Liver (tissue), 9 donors: ENCODE data around the gene SUMF2. TPM values are rescaled to one million over a fixed set of nuclear protein-coding genes. Genes with fewer than 3 reads are reported as not detected.
"Not testable (repeated sequence)": the region's sequence is repeated elsewhere in the genome, so short reads cannot be mapped to it uniquely, and the experiment has no call there.

Experiments used
- DNase-seq: peaks from one replicate; pipeline ENCODE4 v3.0.0-alpha.2; 2017; ENCODE audit warnings: low spot score
- H3K27ac ChIP-seq, 2 donors: one replicate each; pipeline ENCODE4 v1.7.0; 2013; ENCODE audit warnings: inconsistent platforms in 2 of 2, low read length in 2 of 2, control low read depth in 1 of 2, low read depth in 1 of 2, mild to moderate bottlenecking in 1 of 2
- H3K27me3 ChIP-seq, 4 donors: one replicate each; pipeline versions ENCODE4 v1.6.1 to v1.7.0; 2013; ENCODE audit warnings: low read length in 3 of 4, inconsistent platforms in 1 of 4, mild to moderate bottlenecking in 1 of 4, moderate library complexity in 1 of 4; ENCODE audit not compliant: control insufficient read depth in 4 of 4, insufficient read depth in 4 of 4
- H3K36me3 ChIP-seq, 4 donors: one replicate each; pipeline versions ENCODE4 v1.6.1 to v1.7.0; 2013; ENCODE audit warnings: low read length in 3 of 4, mild to moderate bottlenecking in 3 of 4, low read depth in 1 of 4, moderate library complexity in 1 of 4; ENCODE audit not compliant: control insufficient read depth in 4 of 4, insufficient read depth in 3 of 4
- H3K4me1 ChIP-seq, 4 donors: one replicate each; pipeline versions ENCODE4 v1.6.1 to v1.7.0; 2013; ENCODE audit warnings: low read length in 3 of 4, mild to moderate bottlenecking in 3 of 4, moderate library complexity in 1 of 4; ENCODE audit not compliant: control insufficient read depth in 4 of 4, insufficient read depth in 4 of 4
- H3K4me3 ChIP-seq, 3 donors: one replicate each; pipeline versions ENCODE4 v1.6.1 to v1.7.0; 2013; ENCODE audit warnings: low read length in 3 of 3, control low read depth in 1 of 3, low read depth in 1 of 3, mild to moderate bottlenecking in 1 of 3
- H3K9ac ChIP-seq, 2 donors: one replicate each; pipeline ENCODE4 v1.7.0; 2013; ENCODE audit warnings: low read length in 2 of 2, mild to moderate bottlenecking in 2 of 2, moderate library complexity in 2 of 2, control low read depth in 1 of 2, low read depth in 1 of 2
- H3K9me3 ChIP-seq, 4 donors: one replicate each; pipeline versions ENCODE4 v1.6.1 to v1.7.0; 2013; ENCODE audit warnings: low read length in 3 of 4; ENCODE audit not compliant: control insufficient read depth in 4 of 4
- EGR1 ChIP-seq, 2 donors: IDR thresholded peaks; 2 replicates each; pipeline ENCODE4 v1.6.1; 2016 to 2018; ENCODE audit warnings: antibody characterized with exemption in 2 of 2, low read depth in 2 of 2
- FOXA1 ChIP-seq: IDR thresholded peaks from 2 replicates; pipeline ENCODE4 v1.6.1; 2016; ENCODE audit warnings: antibody characterized with exemption
- FOXA2 ChIP-seq: IDR thresholded peaks from 2 replicates; pipeline ENCODE4 v1.6.1; 2016; ENCODE audit warnings: antibody characterized with exemption
- HNF4A ChIP-seq, 2 donors: conservative IDR thresholded peaks; 2 replicates each; pipeline ENCODE4 v1.6.1; 2016; ENCODE audit warnings: antibody characterized with exemption in 2 of 2, mild to moderate bottlenecking in 2 of 2
- HNF4G ChIP-seq: IDR thresholded peaks from 2 replicates; pipeline ENCODE4 v1.6.1; 2016; ENCODE audit warnings: antibody characterized with exemption
- JUND ChIP-seq, 2 donors: IDR thresholded peaks; 2 replicates each; pipeline ENCODE4 v1.6.1; 2016; ENCODE audit warnings: antibody characterized with exemption in 2 of 2
- MAX ChIP-seq: IDR thresholded peaks from 2 replicates; pipeline ENCODE4 v1.6.1; 2016; ENCODE audit warnings: antibody characterized with exemption
- RAD21 ChIP-seq, 2 donors: IDR thresholded peaks; 2 replicates each; pipeline ENCODE4 v1.6.1; 2016; ENCODE audit warnings: antibody characterized with exemption in 2 of 2, mild to moderate bottlenecking in 2 of 2
- REST ChIP-seq: IDR thresholded peaks from 2 replicates; pipeline ENCODE4 v1.6.1; 2016; ENCODE audit warnings: antibody characterized with exemption, mild to moderate bottlenecking
- RXRA ChIP-seq, 2 donors: IDR thresholded peaks; 2 replicates each; pipeline ENCODE4 v1.6.1; 2017 to 2018; ENCODE audit warnings: antibody characterized with exemption in 2 of 2, mild to moderate bottlenecking in 1 of 2
- SP1 ChIP-seq: IDR thresholded peaks from 2 replicates; pipeline ENCODE4 v1.6.1; 2018; ENCODE audit warnings: antibody characterized with exemption, mild to moderate bottlenecking
- YY1 ChIP-seq: IDR thresholded peaks from 2 replicates; pipeline ENCODE4 v1.6.1; 2016; ENCODE audit warnings: antibody characterized with exemption, mild to moderate bottlenecking
- WGBS: extraction: QIAGEN DNeasy Blood & Tissue Kit; methylation state at CpG from one replicate; pipeline ENCODE4 v1.1.7; 2013; 5-methylcytosine and 5-hydroxymethylcytosine counted together
- polyA plus RNA-seq, 2 donors: library from polyadenylated mRNA; stranded (reverse) in 1 of 2; unstranded in 1 of 2; fragments of 200-250 nt in 1 of 2; fragments of >200 nt in 1 of 2; fragmentation: Nextera tagmentation in 1 of 2; extraction: Ambion mirVana in 1 of 2; gene quantifications; one replicate each; pipeline versions ENCODE4 v1.2.1 to v1.2.3, GENCODE V29; 2013 to 2015
- total RNA-seq, 2 donors: library from RNA; depleted of rRNA; stranded (reverse); fragments of >200 nt; gene quantifications; one replicate each; pipeline ENCODE4 v1.2.3, GENCODE V29; 2014
- TF ChIP-seq, protein P1 (sequence below): IDR thresholded peaks from 2 replicates; pipeline ENCODE4 v1.6.1; 2016; ENCODE audit warnings: antibody characterized with exemption
- TF ChIP-seq, protein P2 (sequence below): fragments of 150-350 bp; IDR thresholded peaks from 2 replicates; pipeline ENCODE4 v1.5.1; 2017; ENCODE audit warnings: improper control_type of control experiment, low read depth, low read length; ENCODE audit not compliant: missing input control
- donor health status: healthy.
- donor health status: healthy.
- donor health status: healthy.
- donor health status: healthy.
- donor health status: healthy.

The SUMF2 gene
- total RNA-seq (100 to 1,000 TPM in 1 of 2 donors, 10 to 100 TPM in 1; 75.3 to 104 TPM), polyA plus RNA-seq (10 to 100 TPM; 67.1 to 74.2 TPM)

DNA sequence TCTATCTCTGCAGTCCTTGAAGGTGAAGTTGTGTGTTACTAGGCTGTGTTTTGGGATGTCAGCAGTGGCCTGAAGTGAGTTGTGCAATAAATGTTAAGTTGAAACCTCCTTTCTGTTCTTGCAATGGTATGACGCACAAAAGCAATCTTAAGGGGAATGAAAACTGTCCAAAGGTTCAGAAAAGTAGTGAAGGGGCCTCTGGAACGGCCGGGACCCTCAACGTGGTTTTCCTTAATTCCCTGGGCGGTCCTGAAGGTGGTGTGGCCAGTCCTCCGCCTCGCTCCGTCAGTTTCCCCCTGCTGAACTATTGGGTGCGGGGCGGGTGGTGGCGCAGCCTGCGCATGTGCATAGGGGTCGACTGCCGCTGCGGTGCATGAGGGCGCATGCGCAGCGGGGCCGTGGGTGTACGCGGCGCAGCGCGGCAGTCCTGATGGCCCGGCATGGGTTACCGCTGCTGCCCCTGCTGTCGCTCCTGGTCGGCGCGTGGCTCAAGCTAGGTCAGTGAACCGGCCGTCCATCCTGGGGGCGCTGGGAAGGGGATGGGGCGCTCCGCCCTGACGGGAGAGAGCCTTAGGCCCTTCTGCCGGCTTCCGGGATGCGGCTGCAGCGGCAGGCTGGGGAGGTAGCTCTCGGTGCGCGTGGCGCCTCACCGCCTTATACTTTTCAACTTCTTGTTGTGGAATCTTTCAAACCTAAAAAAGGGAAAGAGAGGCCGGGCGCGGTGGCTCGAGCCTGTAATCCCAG lies at the start of gene SUMF2:
SUMF2 (plus strand) TSS at position 405 of the 744 bp plus-strand sequence; CDS start at position 431, 26 bp downstream.
- Histone ChIP-seq H3K27me3 (no peaks in the 10 kb centered on the region), H3K4me3 (peak within 1 kb of the TSS; percentile 93 to 99 (median 95)), H3K4me1 (peaks cover 3 to 10% (median 8%) of the 10 kb centered on the region in 4 donors), H3K36me3 (peaks cover 9 to 43% (median 24%) of the 10 kb centered on the region in 4 donors), H3K9ac (peak within 1 kb of the TSS; percentile 52 to 57), H3K9me3 (no peaks in the 10 kb centered on the region), H3K27ac (peak within 1 kb of the TSS; percentile 92 to 93)
- under 1% methylated on average over 49 of the region's 49 CpGs for WGBS
- peak in 1 of 2 donors; percentile 21 for TF ChIP-seq EGR1 (IDR thresholded peaks at IDR 0.05; ENCODE audit: low read depth in 2 of 2)
- peak; percentile 32 to 53 for TF ChIP-seq RXRA (IDR thresholded peaks at IDR 0.05)
- no peak for TF ChIP-seq REST
- peak; percentile 22 for TF ChIP-seq YY1
- peak in 1 of 2 donors; percentile 30 for TF ChIP-seq JUND (IDR thresholded peaks at IDR 0.05)
- peak in 1 of 2 donors; percentile 25 for TF ChIP-seq HNF4A (conservative IDR thresholded peaks at IDR 0.05)
- TF ChIP-seq FOXA2, result no peak
- peak; percentile 90 for DNase-seq

GRCh38 chr7:56017015-56017414 lies 47.1 kb upstream of the SUMF2 start:
- WGBS, result 92% methylated on average over 3 of the region's 3 CpGs
- not testable (repeated sequence) for DNase-seq, H3K9me3 ChIP-seq, H3K4me3 ChIP-seq, H3K4me1 ChIP-seq, H3K27me3 ChIP-seq, H3K27ac ChIP-seq, H3K9ac ChIP-seq
- H3K36me3 ChIP-seq, result peaks cover 3 to 19% (median 8%) of the 10 kb centered on the region in 4 donors

GRCh38 chr7:56019501-56019900 lies 44.6 kb upstream of the SUMF2 start:
- Histone ChIP-seq H3K4me3 (no peak overlapping the region), H3K9me3 (no peaks in the 10 kb centered on the region), H3K9ac (no peak overlapping the region), H3K4me1 (no peaks in the 10 kb centered on the region), H3K27ac (no peak overlapping the region), H3K27me3 (no peaks in the 10 kb centered on the region), H3K36me3 (peaks cover 5 to 13% (median 8%) of the 10 kb centered on the region in 4 donors)
- 87% methylated on average over 9 of the region's 9 CpGs for WGBS
- no peak for DNase-seq
- TF ChIP-seq MAX, result no peak
- no peak for TF ChIP-seq SP1
- TF ChIP-seq YY1, result no peak
- TF ChIP-seq RAD21 (IDR thresholded peaks at IDR 0.05), result no peak
- TF ChIP-seq, protein P1, sequence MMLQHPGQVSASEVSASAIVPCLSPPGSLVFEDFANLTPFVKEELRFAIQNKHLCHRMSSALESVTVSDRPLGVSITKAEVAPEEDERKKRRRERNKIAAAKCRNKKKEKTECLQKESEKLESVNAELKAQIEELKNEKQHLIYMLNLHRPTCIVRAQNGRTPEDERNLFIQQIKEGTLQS, result no peak
- TF ChIP-seq REST, result no peak
- no peak for TF ChIP-seq JUND (IDR thresholded peaks at IDR 0.05)
- TF ChIP-seq, protein P2, sequence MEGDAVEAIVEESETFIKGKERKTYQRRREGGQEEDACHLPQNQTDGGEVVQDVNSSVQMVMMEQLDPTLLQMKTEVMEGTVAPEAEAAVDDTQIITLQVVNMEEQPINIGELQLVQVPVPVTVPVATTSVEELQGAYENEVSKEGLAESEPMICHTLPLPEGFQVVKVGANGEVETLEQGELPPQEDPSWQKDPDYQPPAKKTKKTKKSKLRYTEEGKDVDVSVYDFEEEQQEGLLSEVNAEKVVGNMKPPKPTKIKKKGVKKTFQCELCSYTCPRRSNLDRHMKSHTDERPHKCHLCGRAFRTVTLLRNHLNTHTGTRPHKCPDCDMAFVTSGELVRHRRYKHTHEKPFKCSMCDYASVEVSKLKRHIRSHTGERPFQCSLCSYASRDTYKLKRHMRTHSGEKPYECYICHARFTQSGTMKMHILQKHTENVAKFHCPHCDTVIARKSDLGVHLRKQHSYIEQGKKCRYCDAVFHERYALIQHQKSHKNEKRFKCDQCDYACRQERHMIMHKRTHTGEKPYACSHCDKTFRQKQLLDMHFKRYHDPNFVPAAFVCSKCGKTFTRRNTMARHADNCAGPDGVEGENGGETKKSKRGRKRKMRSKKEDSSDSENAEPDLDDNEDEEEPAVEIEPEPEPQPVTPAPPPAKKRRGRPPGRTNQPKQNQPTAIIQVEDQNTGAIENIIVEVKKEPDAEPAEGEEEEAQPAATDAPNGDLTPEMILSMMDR, result no peak
- TF ChIP-seq HNF4G, result no peak
- no peak for TF ChIP-seq FOXA1
